Neural progenitor cell (in vitro differentiated cells): ENCODE measurements around the gene IGF1.

Source experiments
- EZH2 ChIP-seq: fragments of 200-600 bp; sonication (generic); IDR thresholded peaks from 2 replicates; pipeline ENCODE4 v1.6.1; 2017; ENCODE audit warnings: antibody characterized with exemption, mild to moderate bottlenecking, moderate library complexity
- EZH2phosphoT487 ChIP-seq: fragments of 200-600 bp; sonication (generic); IDR thresholded peaks from 2 replicates; pipeline ENCODE4 v1.6.1; 2017; ENCODE audit warnings: antibody characterized with exemption
- TF ChIP-seq, protein P1 (sequence below): fragments of 200-600 bp; sonication (generic); IDR thresholded peaks from 2 replicates; pipeline ENCODE4 v1.5.1; 2017; ENCODE audit warnings: antibody characterized with exemption, mild to moderate bottlenecking

DNA sequence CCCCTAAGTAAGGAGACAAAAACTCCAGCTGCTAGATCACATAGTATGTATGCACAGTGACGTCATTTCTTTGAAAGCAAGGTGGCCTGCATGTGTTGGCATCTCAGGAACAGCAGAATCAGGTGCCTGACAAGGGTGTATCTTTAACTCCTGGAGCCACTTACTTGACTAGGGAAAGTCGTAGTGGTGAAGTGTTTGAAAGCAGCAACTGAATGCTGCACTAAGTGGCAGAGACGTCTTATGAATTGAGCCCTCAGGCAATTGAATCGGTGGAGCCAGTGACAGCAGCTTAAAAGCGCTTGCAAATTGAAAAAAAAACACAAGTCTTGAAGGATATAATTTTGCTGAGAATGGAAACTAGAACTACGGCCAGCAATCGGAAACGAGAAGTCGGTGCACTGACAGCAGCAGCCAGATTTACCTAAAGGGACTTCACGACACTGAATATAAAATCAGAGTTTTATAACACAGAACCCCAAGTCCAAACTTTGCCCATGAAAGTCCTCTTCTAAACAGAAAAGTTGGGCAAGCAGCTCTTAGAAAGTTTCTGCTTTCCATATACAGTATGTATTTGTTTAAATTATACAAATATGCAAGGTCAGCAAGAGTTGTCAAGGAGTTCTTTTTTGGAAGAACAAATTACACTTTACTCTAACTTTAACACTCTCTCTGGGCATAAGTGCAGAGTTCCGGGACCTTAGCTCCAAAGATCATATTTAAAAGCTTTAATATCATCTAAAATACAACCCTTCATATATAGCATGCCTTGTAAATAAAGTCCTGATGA is 1.1 kb downstream of the IGF1 start:
- TF ChIP-seq, protein P1, sequence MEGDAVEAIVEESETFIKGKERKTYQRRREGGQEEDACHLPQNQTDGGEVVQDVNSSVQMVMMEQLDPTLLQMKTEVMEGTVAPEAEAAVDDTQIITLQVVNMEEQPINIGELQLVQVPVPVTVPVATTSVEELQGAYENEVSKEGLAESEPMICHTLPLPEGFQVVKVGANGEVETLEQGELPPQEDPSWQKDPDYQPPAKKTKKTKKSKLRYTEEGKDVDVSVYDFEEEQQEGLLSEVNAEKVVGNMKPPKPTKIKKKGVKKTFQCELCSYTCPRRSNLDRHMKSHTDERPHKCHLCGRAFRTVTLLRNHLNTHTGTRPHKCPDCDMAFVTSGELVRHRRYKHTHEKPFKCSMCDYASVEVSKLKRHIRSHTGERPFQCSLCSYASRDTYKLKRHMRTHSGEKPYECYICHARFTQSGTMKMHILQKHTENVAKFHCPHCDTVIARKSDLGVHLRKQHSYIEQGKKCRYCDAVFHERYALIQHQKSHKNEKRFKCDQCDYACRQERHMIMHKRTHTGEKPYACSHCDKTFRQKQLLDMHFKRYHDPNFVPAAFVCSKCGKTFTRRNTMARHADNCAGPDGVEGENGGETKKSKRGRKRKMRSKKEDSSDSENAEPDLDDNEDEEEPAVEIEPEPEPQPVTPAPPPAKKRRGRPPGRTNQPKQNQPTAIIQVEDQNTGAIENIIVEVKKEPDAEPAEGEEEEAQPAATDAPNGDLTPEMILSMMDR, result no peak
- TF ChIP-seq EZH2 (no peak), EZH2phosphoT487 (no peak)
